NCI-H524 treated with DMSO at 0.1 percent for 48 hours (cell line): ENCODE data around the gene ADAMTS4.
"Not testable (repeated sequence)": the region's sequence is repeated elsewhere in the genome, so short reads cannot be mapped to it uniquely, and the experiment has no call there.

Source experiments
- DNase-seq: peaks from one replicate; lab custom pipeline; 2025; lab: John Stamatoyannopoulos, UW

ADAMTS4 gene

GRCh38 chr1:161198897-161199431, at the start of gene ADAMTS4:
Gene ADAMTS4, minus strand, starts transcription at chr1:161199054. Its CDS starts 427 bp downstream, at chr1:161198627.
- no peak for DNase-seq

GRCh38 chr1:161244888-161245287, 46.0 kb upstream of the ADAMTS4 start:
- DNase-seq = no peak

GRCh38 chr1:161242313-161242712, 43.5 kb upstream of the ADAMTS4 start:
- no peak for DNase-seq

- DNase-seq = no peak
These were observed 42.8 kb upstream of the ADAMTS4 start for GRCh38 chr1:161241682-161242081.

GRCh38 chr1:161238039-161238473, 39.2 kb upstream of the ADAMTS4 start, which contains the start of gene NR1I3:
Gene NR1I3, minus strand, starts transcription at chr1:161238203. Its CDS starts 1,638 bp downstream, at chr1:161236565.
- no peak for DNase-seq

DNA sequence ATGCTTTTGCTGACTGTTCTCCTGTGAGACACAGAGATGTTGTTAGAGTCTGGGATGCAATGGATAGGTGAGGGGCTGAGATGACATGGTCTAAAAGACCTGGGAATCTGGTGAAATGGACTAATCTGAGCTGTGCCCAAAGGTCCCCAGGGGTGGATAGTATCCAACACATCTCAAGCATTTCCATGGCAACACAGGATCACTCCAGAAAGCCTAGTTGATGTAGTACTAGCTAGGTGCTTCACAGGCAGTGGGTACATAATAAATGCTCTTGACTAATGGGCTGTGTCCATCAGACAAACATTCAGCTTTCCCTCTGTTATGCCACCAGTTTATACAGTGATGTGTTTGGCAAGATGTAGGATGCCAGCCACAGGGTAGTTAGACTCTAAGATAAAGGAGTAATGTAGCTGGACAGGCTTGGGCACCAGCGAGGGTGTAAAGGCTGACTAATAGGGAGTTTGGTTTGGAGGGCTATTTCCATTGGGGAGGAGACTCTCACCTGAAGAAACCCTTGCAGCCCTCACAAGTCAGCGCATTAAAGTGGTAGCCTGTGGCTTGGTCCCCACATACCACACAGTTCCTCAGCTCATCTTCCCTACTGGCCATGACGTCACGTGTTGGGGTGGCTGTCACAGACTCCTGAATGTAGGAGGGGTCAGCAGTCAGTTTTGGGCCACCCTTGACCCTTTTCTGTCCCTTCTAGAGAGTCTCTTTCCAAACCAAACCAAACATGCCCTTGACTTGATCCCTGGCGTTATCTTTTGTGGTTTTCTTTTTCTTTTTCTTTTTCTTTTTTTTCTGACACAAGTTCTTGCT, 37.3 kb upstream of the ADAMTS4 start:
- no peak for DNase-seq

DNA sequence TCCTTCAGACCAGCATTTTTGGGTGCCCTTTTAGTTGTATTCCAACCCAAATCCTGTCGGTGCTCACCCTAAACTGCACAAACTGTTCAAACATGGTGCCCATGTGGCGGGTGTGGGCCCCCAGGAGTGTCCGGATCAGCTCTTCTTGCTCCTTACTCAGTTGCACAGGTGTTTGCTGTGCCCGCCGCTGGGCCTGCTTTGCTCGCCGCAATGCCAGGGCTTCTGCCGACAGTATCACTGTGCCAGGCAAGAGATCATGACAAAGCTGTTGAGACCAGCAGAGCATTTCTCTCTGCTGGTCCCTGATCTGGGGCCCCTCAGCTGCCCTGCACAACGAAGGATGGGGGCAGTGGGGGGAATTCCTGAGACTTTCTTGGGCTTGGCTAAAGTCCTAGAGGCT, 34.2 kb upstream of the ADAMTS4 start:
- DNase-seq = no peak

DNA sequence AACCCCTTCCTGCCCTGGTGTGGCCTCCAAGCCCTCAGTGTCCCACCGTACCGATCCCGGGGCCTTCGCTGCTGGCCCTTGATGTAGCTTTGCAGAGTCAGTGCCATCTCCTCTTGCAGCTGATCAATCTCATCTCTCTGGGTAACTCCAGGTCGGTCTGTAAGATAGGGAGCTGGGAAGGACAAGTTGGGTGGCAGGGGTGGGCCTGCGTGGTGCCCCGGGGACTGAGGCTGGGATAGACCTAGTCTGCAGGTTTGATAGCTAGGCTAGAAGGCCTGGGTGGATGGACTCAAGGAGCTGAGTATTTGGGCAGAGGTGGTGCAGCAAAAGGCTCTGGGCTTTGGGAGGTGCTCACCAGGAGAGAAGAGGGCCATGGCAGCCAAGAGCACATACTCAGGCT, 31.9 kb upstream of the ADAMTS4 start:
- DNase-seq = no peak

- DNase-seq = no peak
These were observed 31.0 kb upstream of the ADAMTS4 start for GRCh38 chr1:161229896-161230295.

GRCh38 chr1:161228032-161228431, 29.2 kb upstream of the ADAMTS4 start:
- no peak for DNase-seq

DNA sequence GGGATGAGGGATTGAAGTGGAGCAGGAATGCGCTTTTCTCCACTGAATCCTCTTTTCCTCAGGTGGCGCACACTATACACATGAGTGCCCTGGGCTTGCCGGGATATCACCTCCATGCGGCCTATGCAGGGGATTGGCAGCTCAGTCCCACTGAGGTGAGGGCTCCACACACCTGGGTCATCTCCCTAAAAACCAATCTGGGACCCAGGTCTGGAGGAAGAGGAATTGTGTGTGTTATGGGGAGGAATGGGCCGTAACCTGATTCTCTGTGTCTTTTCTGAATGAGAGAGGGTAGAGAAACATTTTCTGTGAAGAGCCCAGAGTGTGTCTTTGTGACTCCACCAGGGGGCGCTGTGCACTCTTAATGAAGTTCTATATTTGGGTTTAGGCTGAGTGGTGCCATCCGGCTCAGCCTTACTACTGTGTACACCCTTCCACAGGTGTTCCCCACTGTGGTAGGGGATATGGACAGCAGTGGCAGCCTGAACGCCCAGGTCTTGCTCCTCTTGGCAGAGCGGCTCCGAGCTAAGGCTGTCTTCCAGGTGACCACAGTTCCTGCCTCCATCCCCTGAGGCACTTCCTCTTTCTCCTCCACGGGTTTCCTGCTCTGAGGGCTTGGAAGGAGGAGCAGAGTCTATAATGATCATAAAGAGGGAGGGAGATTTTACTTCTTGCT, 28.5 kb upstream of the ADAMTS4 start:
- peak; percentile 9 for DNase-seq

- no peak for DNase-seq
These were observed 27.9 kb upstream of the ADAMTS4 start for GRCh38 chr1:161226759-161227158.

DNA sequence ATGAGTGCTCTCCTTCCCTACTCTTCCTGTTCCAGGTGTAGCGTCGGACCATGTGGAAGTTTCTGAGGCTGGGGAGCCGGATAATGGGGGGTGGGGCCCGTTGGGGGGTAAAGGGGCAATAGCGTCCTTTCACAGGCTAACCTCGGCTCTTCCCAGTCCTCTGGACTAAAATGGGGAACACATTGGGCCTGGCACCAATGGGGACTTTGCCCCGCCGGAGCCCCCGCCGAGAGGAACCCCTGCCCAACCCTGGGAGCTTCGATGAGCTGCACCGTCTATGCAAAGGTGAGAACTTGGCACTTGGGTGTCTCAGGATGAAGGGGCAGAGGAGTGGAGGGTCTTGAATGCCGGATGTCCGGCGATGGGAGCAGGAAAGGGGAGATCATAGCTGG, 27.5 kb upstream of the ADAMTS4 start:
- DNase-seq = no peak

DNA sequence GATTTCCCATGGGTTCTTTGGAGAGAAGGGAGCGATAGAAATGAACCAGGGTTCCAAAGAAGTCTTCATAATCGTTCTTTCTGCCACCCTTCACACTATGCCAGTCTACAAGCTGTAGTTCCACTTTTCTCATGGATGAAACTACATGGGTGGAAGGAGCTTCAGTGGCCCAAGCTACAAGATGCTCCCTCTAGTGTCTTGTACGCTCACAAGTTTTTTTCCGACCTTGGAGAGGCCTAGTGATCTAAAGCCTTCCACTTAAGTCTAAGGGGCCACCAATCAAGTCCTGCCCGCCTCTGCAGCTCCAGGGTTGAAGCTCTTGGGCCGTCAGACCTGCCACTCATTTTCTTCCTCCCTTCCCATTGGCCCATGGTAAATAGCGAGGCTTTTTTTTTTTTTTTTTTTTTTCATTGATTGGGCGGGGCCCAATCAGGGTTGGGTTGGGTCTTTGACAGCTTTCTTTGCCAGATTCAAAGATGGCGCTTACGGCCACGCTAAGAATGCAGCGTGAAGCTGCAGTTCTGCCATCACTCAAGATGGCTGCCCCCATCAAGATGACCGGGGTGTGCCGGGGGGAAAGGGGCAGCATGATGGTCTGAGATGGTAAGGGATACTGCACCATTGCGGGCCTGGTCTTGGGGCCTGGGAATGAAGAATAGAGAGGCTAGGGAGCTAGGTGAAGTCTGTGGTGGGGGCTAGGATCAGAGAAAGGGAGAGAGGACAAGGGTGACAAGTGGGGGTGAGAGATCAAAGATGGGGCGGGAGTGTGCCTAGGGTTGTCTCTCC, 26.9 kb upstream of the ADAMTS4 start, which contains the start of gene TOMM40L:
Gene TOMM40L (plus strand): TSS at position 527 of the 786 bp plus-strand sequence. CDS start 430 bp downstream, outside the sequence.
- DNase-seq = peak; percentile 97

DNA sequence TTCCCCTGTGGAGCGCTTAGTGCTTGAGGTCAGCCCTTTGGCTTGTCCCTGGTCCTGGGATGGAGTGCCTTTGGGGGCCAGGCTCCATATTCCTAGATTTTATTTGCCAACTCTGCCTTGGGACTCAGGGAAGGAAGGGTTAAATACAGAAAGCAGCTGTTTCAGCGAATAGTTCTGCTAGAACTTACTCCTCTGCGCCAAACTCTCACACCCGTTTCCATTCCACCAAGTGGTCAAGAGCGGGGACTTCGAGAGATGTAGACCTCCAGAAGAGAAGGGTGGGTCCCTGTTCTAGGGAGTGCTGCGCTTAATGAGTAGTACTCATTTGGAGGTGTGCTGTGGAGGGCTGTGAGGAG, 26.3 kb upstream of the ADAMTS4 start:
- no peak for DNase-seq

- DNase-seq = not testable (repeated sequence)
These were observed 25.8 kb upstream of the ADAMTS4 start for GRCh38 chr1:161224695-161225087.

- no peak for DNase-seq
These were observed 25.2 kb upstream of the ADAMTS4 start for GRCh38 chr1:161223805-161224694.

DNA sequence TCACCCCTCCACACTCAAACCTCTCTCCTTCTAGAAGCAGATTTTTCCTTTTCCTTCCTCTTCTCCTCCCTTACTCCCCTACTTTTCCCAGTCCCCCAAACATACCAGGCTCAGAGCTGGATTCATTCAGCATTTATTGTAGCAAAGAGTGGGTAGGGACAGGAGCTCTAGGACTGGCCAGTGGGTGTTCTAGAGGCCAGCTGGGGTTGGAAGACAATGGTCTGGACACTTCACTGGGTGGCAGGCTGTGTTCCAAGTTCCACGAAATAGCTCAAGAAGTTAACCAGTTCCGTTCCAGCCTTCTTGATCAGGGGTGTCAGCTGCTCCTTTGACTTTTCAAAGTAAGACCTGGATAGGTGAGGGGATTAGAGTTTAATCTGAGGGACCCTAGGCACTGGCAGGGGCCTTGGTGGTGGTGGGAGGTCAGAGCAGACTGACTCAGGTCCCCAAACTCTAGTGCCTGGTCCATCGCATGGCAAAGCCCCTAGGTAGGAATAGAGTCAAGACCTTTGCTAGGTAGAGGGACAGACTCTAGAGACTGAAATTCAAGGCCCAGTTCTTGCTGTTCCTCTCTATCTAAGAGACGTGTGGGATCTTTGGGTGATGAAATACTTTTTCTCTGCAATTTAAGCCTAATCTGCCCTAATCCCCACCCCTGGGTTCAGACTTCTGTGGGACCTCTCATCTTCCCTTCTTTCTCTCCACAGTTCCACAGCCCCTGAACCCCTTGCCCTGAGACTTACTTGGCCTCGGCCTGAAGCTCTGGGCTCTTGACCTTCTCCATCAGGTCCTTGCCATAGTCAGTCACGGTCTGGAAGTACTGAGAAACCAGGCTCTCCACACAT, 23.5 kb upstream of the ADAMTS4 start:
- no peak for DNase-seq

GRCh38 chr1:161220002-161220401, 21.1 kb upstream of the ADAMTS4 start:
- DNase-seq = no peak
